Testis (tissue), 2 donors: ENCODE data around the gene BMP6.

Source experiments
- POLR2A ChIP-seq: fragments of 450-650 bp; IDR thresholded peaks from one replicate; pipeline ENCODE4 v1.6.1; 2017; ENCODE audit warnings: antibody characterized with exemption, mild to moderate bottlenecking, moderate library complexity
- TF ChIP-seq, protein P1 (sequence below), 3 experiments: fragments of 450-650 bp in 2 of 3; fragments of 200-600 bp in 1 of 3; sonication (generic) in 1 of 3; IDR thresholded peaks; one replicate each; pipeline ENCODE4 v1.5.1; 2016 to 2019; ENCODE audit warnings: antibody characterized with exemption in 3 of 3, mild to moderate bottlenecking in 2 of 3, moderate library complexity in 1 of 3

DNA sequence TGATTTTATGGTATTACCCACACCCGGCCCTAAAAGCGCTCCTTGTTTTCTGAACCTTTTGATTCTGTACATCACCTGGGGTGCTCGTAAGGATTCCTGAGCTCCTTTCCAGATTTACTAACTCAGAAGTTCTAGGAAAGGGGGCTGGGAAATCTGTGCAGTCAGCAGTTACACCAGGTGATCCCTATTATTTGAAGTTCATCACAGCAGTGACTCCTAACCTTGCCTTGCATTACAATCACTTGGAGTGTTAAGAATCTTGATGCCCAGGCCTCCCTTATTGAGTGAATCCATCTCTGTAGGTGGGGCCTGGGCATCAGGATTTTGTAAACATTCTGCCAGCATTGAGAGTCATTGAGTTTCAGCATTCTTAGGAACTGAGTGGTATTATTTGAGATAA, 44.7 kb downstream of the BMP6 start:
- TF ChIP-seq, protein P1, sequence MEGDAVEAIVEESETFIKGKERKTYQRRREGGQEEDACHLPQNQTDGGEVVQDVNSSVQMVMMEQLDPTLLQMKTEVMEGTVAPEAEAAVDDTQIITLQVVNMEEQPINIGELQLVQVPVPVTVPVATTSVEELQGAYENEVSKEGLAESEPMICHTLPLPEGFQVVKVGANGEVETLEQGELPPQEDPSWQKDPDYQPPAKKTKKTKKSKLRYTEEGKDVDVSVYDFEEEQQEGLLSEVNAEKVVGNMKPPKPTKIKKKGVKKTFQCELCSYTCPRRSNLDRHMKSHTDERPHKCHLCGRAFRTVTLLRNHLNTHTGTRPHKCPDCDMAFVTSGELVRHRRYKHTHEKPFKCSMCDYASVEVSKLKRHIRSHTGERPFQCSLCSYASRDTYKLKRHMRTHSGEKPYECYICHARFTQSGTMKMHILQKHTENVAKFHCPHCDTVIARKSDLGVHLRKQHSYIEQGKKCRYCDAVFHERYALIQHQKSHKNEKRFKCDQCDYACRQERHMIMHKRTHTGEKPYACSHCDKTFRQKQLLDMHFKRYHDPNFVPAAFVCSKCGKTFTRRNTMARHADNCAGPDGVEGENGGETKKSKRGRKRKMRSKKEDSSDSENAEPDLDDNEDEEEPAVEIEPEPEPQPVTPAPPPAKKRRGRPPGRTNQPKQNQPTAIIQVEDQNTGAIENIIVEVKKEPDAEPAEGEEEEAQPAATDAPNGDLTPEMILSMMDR (IDR thresholded peaks at IDR 0.05), result no peak
- TF ChIP-seq POLR2A, result no peak
